Measurements from ENCODE around the gene KDM4B.

KDM4B gene

DNA sequence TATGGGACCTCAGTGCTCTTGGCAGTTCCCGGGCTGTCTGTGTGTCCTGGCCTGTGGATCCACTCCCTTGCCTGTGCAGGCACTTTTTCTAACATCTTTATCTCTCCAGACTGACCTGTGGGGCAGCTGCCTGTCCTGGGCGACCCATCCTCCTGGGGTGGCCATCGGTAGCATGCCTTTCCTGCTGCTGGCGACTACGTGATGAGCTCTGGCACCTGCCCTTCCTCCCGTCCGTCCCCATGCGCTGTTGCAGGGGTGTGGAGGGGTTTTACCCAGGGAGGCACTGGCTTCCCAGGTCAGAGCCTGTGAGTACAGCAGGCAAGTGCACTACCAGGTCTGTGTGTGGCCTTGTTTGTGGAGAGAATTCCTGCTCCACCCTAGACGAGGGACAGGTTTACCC lies 93.3 kb downstream of the KDM4B start:
- TF ChIP-seq GABPA (IDR thresholded peaks at IDR 0.05; ENCODE audit: low read depth), result no peak
- no peak overlapping the region for H3K27ac ChIP-seq (replicated peaks)
- H3K4me3 ChIP-seq (replicated peaks; ENCODE audit: insufficient read depth, low read length), result no peak overlapping the region
- H3K27me3 ChIP-seq (ENCODE audit: insufficient read depth, poor library complexity, severe bottlenecking), result no peaks in the 10 kb centered on the region
- no peak for DNase-seq (ENCODE audit: low read depth in 1 of 2, low spot score in 1 of 2)

DNA sequence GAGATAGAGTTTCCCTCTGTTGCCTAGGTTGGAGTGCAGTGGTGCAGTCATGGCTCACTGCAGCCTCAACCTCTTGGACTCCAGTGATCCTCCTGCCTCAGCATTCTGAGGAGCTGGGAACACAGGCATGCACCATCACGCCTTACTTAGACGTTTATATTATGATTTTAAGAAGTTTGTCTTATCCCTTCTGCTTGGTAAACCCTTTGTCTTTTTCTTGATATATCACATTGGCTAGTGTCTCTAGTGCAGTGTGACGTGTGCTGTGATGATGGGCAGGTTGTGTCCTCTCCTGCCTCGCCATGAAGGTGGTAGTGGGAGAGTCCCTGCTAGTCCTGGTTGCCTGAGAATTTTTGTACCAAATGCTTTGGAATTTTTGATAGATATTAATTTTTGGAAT lies 93.9 kb downstream of the KDM4B start:
- TF ChIP-seq, protein P1, sequence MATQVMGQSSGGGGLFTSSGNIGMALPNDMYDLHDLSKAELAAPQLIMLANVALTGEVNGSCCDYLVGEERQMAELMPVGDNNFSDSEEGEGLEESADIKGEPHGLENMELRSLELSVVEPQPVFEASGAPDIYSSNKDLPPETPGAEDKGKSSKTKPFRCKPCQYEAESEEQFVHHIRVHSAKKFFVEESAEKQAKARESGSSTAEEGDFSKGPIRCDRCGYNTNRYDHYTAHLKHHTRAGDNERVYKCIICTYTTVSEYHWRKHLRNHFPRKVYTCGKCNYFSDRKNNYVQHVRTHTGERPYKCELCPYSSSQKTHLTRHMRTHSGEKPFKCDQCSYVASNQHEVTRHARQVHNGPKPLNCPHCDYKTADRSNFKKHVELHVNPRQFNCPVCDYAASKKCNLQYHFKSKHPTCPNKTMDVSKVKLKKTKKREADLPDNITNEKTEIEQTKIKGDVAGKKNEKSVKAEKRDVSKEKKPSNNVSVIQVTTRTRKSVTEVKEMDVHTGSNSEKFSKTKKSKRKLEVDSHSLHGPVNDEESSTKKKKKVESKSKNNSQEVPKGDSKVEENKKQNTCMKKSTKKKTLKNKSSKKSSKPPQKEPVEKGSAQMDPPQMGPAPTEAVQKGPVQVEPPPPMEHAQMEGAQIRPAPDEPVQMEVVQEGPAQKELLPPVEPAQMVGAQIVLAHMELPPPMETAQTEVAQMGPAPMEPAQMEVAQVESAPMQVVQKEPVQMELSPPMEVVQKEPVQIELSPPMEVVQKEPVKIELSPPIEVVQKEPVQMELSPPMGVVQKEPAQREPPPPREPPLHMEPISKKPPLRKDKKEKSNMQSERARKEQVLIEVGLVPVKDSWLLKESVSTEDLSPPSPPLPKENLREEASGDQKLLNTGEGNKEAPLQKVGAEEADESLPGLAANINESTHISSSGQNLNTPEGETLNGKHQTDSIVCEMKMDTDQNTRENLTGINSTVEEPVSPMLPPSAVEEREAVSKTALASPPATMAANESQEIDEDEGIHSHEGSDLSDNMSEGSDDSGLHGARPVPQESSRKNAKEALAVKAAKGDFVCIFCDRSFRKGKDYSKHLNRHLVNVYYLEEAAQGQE (IDR thresholded peaks at IDR 0.05; ENCODE audit: insufficient replicate concordance, low read depth), result no peak
- TF ChIP-seq, protein P2, sequence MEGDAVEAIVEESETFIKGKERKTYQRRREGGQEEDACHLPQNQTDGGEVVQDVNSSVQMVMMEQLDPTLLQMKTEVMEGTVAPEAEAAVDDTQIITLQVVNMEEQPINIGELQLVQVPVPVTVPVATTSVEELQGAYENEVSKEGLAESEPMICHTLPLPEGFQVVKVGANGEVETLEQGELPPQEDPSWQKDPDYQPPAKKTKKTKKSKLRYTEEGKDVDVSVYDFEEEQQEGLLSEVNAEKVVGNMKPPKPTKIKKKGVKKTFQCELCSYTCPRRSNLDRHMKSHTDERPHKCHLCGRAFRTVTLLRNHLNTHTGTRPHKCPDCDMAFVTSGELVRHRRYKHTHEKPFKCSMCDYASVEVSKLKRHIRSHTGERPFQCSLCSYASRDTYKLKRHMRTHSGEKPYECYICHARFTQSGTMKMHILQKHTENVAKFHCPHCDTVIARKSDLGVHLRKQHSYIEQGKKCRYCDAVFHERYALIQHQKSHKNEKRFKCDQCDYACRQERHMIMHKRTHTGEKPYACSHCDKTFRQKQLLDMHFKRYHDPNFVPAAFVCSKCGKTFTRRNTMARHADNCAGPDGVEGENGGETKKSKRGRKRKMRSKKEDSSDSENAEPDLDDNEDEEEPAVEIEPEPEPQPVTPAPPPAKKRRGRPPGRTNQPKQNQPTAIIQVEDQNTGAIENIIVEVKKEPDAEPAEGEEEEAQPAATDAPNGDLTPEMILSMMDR (IDR thresholded peaks at IDR 0.05; ENCODE audit: insufficient read depth, low read length), result no peak
- TF ChIP-seq GABPA (IDR thresholded peaks at IDR 0.05; ENCODE audit: low read depth) (no peak), SPI1 (IDR thresholded peaks at IDR 0.05; ENCODE audit: borderline replicate concordance, low read depth) (no peak), POLR2AphosphoS5 (IDR thresholded peaks at IDR 0.05; ENCODE audit: low read depth) (no peak)
- DNase-seq (ENCODE audit: low read depth in 1 of 2, low spot score in 1 of 2), result no peak
- H3K27me3 ChIP-seq (ENCODE audit: insufficient read depth, poor library complexity, severe bottlenecking), result no peaks in the 10 kb centered on the region
- no peak overlapping the region for H3K27ac ChIP-seq (replicated peaks)
- H3K4me3 ChIP-seq (replicated peaks; ENCODE audit: insufficient read depth, low read length), result no peak overlapping the region

DNA sequence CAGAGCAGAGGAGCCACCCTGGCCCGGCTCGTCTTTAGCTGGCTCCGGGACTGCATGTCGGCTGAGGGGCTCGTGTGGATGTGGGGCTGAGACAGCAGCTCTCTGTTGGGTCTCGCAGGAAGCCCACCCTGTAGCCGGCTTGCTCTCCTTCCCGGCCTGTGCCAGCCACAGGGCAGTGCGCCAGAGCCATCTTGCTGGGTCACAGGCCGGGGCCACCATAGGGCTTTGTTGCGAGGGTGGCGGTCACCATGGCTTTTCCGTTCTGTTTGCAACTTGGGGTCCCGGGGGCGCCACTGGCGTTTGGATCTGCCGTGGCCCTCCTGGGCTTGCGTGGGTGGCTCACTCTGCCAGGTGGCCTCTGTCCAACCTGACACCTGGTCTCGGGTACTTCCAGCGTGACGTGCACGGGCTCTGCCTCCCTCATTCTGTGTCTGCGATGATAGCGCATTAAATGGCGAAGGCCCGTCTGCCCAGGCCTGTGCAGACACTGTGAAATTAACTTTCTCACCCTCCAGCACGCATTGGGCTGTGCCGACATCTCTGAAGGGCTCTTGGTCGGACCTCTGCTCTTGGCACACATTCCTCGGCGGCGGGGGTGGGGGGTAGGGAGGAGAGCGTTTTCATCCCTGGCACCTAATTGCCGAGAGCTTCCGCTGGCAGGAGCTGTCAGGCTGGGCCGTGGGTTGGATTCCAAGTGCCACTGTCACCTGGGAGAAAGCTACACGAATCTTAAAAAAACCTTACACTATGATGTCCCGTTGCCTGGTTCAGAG lies 95.1 kb downstream of the KDM4B start:
- no peak overlapping the region for H3K27ac ChIP-seq (replicated peaks)
- DNase-seq (ENCODE audit: low read depth in 1 of 2, low spot score in 1 of 2), result no peak
- H3K4me3 ChIP-seq (replicated peaks; ENCODE audit: insufficient read depth, low read length), result no peak overlapping the region
- TF ChIP-seq, protein P2 (IDR thresholded peaks at IDR 0.05; ENCODE audit: insufficient read depth, low read length), result no peak
- no peak for TF ChIP-seq POLR2AphosphoS5 (IDR thresholded peaks at IDR 0.05; ENCODE audit: low read depth)
- TF ChIP-seq SPI1 (IDR thresholded peaks at IDR 0.05; ENCODE audit: borderline replicate concordance, low read depth), result no peak
- TF ChIP-seq, protein P1 (IDR thresholded peaks at IDR 0.05; ENCODE audit: insufficient replicate concordance, low read depth), result no peak
- TF ChIP-seq GABPA (IDR thresholded peaks at IDR 0.05; ENCODE audit: low read depth), result no peak
- no peaks in the 10 kb centered on the region for H3K27me3 ChIP-seq (ENCODE audit: insufficient read depth, poor library complexity, severe bottlenecking)

DNA sequence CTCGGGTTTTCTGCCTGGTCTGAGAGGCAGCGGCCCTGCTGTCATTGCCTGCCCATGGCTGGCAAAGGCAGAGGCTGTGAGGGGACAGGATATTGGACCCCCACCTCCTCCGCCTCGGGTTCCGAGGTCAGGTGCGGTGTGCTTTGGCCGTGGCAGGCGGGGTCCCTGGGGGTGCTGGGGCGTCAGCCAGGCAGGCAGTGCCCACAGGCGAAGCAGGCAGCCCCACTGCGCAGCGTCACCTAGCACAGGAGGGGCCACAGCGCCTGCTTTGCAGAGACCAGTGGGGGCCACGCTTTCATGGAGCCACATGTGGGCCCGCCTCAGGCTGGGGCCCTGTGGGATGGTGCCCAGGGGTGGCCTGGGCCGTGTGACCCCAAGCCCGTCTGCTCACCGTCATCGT lies 96.0 kb downstream of the KDM4B start:
- TF ChIP-seq SPI1 (IDR thresholded peaks at IDR 0.05; ENCODE audit: borderline replicate concordance, low read depth) (no peak), POLR2AphosphoS5 (IDR thresholded peaks at IDR 0.05; ENCODE audit: low read depth) (no peak), GABPA (IDR thresholded peaks at IDR 0.05; ENCODE audit: low read depth) (no peak)
- TF ChIP-seq, protein P2 (IDR thresholded peaks at IDR 0.05; ENCODE audit: insufficient read depth, low read length), result no peak
- TF ChIP-seq, protein P1 (IDR thresholded peaks at IDR 0.05; ENCODE audit: insufficient replicate concordance, low read depth), result no peak
- Histone ChIP-seq H3K27ac (replicated peaks) (no peak overlapping the region), H3K4me3 (replicated peaks; ENCODE audit: insufficient read depth, low read length) (no peak overlapping the region), H3K27me3 (ENCODE audit: insufficient read depth, poor library complexity, severe bottlenecking) (no peaks in the 10 kb centered on the region)
- DNase-seq (ENCODE audit: low read depth in 1 of 2, low spot score in 1 of 2), result no peak
